ENCODE results near the gene PDZRN4.

DNA sequence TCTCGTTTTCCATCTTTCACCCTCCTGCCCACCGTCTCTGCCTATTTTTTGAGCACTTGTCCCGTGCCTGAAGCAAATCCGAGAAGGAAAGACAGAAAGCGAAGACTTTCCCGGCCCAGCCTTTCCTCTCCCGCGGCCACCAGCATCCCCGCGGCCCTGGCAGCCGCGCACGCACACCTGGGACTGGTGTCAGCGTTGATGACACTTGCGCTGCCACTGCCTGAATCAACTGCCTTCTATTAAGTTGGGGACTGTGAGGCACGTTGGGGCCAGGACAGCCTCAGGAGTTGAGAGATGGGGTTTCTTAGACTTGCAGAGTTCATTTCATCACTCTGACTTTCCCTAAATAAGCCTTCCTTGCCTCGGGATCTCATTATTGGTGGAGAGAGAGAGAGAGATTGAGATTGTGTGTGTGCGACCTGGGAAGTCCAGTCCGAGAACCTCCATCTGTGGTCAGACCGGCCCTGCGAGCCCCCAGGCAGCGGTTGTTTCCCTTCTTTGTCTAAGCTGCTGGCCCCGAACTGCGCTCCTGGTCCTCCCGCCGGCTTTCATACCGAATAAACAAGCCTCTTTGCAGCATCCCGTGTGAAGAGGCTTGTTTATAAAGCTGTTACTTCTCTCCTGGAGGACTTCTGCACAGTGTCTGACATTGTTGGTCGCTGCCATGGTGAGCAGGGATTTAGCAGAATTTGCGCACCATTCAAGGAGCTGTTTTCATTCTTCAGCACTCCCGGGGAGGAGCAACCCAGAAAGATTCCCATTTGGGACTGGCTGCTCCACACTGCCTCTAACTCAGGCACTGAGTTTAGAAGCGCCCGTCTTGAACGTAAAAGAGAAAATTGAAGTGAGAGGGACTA lies 1.5 kb downstream of the PDZRN4 start:
- TF ChIP-seq CTCF (IDR thresholded peaks at IDR 0.05) (no peak), POLR2AphosphoS5 (IDR thresholded peaks at IDR 0.05) (no peak)
